H9 (cell line): ENCODE measurements around the gene GHR. TPM values are rescaled to one million over a fixed set of nuclear protein-coding genes. Genes with fewer than 3 reads are reported as not detected.

Experiments
- DNase-seq: peaks from one replicate; pipeline ENCODE4 v3.0.0-alpha.2; 2017
- H2AFZ ChIP-seq: one replicate; pipeline ENCODE4 v1.6.1; 2013; ENCODE audit warnings: mild to moderate bottlenecking, low read length, control low read depth, moderate library complexity
- H2AK5ac ChIP-seq: 2 replicates; pipeline ENCODE4 v1.6.1; 2013; ENCODE audit warnings: low read length, control low read depth, mixed read lengths; ENCODE audit not compliant: insufficient read length
- H2BK120ac ChIP-seq: one replicate; pipeline ENCODE4 v1.6.1; 2013; ENCODE audit warnings: low read depth, mild to moderate bottlenecking, low read length, control low read depth, inconsistent platforms; ENCODE audit not compliant: poor library complexity, severe bottlenecking
- H2BK12ac ChIP-seq: 2 replicates; pipeline ENCODE4 v1.6.1; 2013; ENCODE audit warnings: low read length, control low read depth, mixed read lengths, low read depth; ENCODE audit not compliant: insufficient read length
- H2BK15ac ChIP-seq: 2 replicates; pipeline ENCODE4 v1.6.1; 2013; ENCODE audit warnings: low read depth, low read length, control low read depth
- H2BK20ac ChIP-seq: one replicate; pipeline ENCODE4 v1.6.1; 2013; ENCODE audit warnings: low read depth, mild to moderate bottlenecking, low read length, control low read depth, inconsistent platforms; ENCODE audit not compliant: poor library complexity, severe bottlenecking
- H2BK5ac ChIP-seq: 2 replicates; pipeline ENCODE4 v1.6.1; 2013; ENCODE audit warnings: low read length, control low read depth, mixed read lengths; ENCODE audit not compliant: insufficient read length
- H3K14ac ChIP-seq: 2 replicates; pipeline ENCODE4 v1.6.1; 2013; ENCODE audit warnings: low read length, control low read depth; ENCODE audit not compliant: insufficient read depth
- H3K18ac ChIP-seq: 2 replicates; pipeline ENCODE4 v1.6.1; 2013; ENCODE audit warnings: low read depth, mild to moderate bottlenecking, mixed read lengths, low read length, control low read depth; ENCODE audit not compliant: insufficient read length
- H3K23ac ChIP-seq: 2 replicates; pipeline ENCODE4 v1.6.1; 2013; ENCODE audit warnings: low read length, control low read depth, mixed read lengths, low read depth; ENCODE audit not compliant: insufficient read length
- H3K23me2 ChIP-seq: 2 replicates; pipeline ENCODE4 v1.6.1; 2013; ENCODE audit warnings: low read depth, mild to moderate bottlenecking, mixed read lengths, low read length, control low read depth; ENCODE audit not compliant: insufficient read length, poor library complexity, severe bottlenecking
- H3K27ac ChIP-seq: 2 replicates; pipeline ENCODE4 v1.5.1; 2013; ENCODE audit warnings: low read length, control low read depth, mixed read lengths, low read depth; ENCODE audit not compliant: insufficient read length
- H3K27me3 ChIP-seq: 2 replicates; pipeline ENCODE4 v1.6.1; 2013; ENCODE audit warnings: low read length, control low read depth, inconsistent platforms; ENCODE audit not compliant: insufficient read depth
- H3K4ac ChIP-seq: 2 replicates; pipeline ENCODE4 v1.6.1; 2013; ENCODE audit warnings: low read depth, mild to moderate bottlenecking, control low read depth, inconsistent platforms, low read length, moderate library complexity
- H3K4me1 ChIP-seq: 2 replicates; pipeline ENCODE4 v1.6.1; 2013; ENCODE audit warnings: low read length, control low read depth, inconsistent platforms; ENCODE audit not compliant: insufficient read depth
- H3K4me2 ChIP-seq: 2 replicates; pipeline ENCODE4 v1.6.1; 2013; ENCODE audit warnings: low read length, control low read depth, mixed read lengths; ENCODE audit not compliant: insufficient read length, insufficient read depth
- H3K56ac ChIP-seq: 2 replicates; pipeline ENCODE4 v1.6.1; 2013; ENCODE audit warnings: low read depth, mild to moderate bottlenecking, mixed read lengths, low read length, control low read depth; ENCODE audit not compliant: insufficient read length
- H3K79me1 ChIP-seq: 2 replicates; pipeline ENCODE4 v1.6.1; 2013; ENCODE audit warnings: low read depth, mild to moderate bottlenecking, moderate library complexity, low read length, control low read depth, inconsistent platforms; ENCODE audit not compliant: insufficient read depth, poor library complexity, severe bottlenecking
- H3K79me2 ChIP-seq: 2 replicates; pipeline ENCODE4 v1.6.1; 2013; ENCODE audit warnings: low read length, control low read depth, inconsistent platforms; ENCODE audit not compliant: insufficient read depth
- H3K9ac ChIP-seq: 2 replicates; pipeline ENCODE4 v1.6.1; 2013; ENCODE audit warnings: low read length, control low read depth, mixed read lengths; ENCODE audit not compliant: insufficient read length; ENCODE audit errors: extremely low read depth
- H3K9me3 ChIP-seq: one replicate; pipeline ENCODE4 v1.6.1; 2013; ENCODE audit warnings: low read depth, low read length, inconsistent platforms; ENCODE audit not compliant: control insufficient read depth
- H3T11ph ChIP-seq: one replicate; pipeline ENCODE4 v1.6.1; 2013; ENCODE audit warnings: mild to moderate bottlenecking, low read length, control low read depth, inconsistent platforms
- H4K20me1 ChIP-seq: one replicate; pipeline ENCODE4 v1.6.1; 2013; ENCODE audit not compliant: control insufficient read depth, insufficient read length, insufficient read depth
- H4K5ac ChIP-seq: 2 replicates; pipeline ENCODE4 v1.6.1; 2013; ENCODE audit warnings: low read depth, mild to moderate bottlenecking, mixed read lengths, low read length, control low read depth; ENCODE audit not compliant: insufficient read length
- H4K8ac ChIP-seq: replicated peaks from 2 replicates; pipeline ENCODE4 v1.6.1; 2013; ENCODE audit warnings: low read length, control low read depth, mixed read lengths, low read depth; ENCODE audit not compliant: insufficient read length
- H4K91ac ChIP-seq: 2 replicates; pipeline ENCODE4 v1.6.1; 2013; ENCODE audit warnings: low read depth, mild to moderate bottlenecking, moderate library complexity, mixed read lengths, low read length, control low read depth; ENCODE audit not compliant: insufficient read length
- H3K27ac Mint-ChIP-seq, 3 experiments: 2 replicates in 2 of 3; 3 replicates in 1 of 3; pipeline ENCODE4 v1.8.0; 2020 to 2021; ENCODE audit warnings: mixed read lengths in 3 of 3, mild to moderate bottlenecking in 1 of 3, moderate library complexity in 1 of 3
- H3K27me3 Mint-ChIP-seq: 2 replicates; pipeline ENCODE4 v1.8.0; 2021; ENCODE audit warnings: low read depth, mild to moderate bottlenecking, moderate library complexity, mixed read lengths
- H3K36me3 Mint-ChIP-seq, 3 experiments: 2 replicates in 2 of 3; 3 replicates in 1 of 3; pipeline ENCODE4 v1.8.0; 2020 to 2021; ENCODE audit warnings: low read depth in 3 of 3, mixed read lengths in 3 of 3; ENCODE audit not compliant: insufficient read depth in 1 of 3
- H3K4me1 Mint-ChIP-seq, 2 experiments: 2 replicates each; pipeline ENCODE4 v1.8.0; 2020; ENCODE audit warnings: mixed read lengths in 2 of 2
- H3K4me3 Mint-ChIP-seq, 2 experiments: 2 replicates in 1 of 2; 3 replicates in 1 of 2; pipeline ENCODE4 v1.8.0; 2020 to 2021; ENCODE audit warnings: mild to moderate bottlenecking in 2 of 2, mixed read lengths in 2 of 2, moderate library complexity in 1 of 2
- H3K9me3 Mint-ChIP-seq, 2 experiments: 2 replicates in 1 of 2; 3 replicates in 1 of 2; pipeline ENCODE4 v1.8.0; 2020; ENCODE audit warnings: mild to moderate bottlenecking in 2 of 2, mixed read lengths in 2 of 2, moderate library complexity in 1 of 2
- WGBS: extraction: QIAGEN DNeasy Blood & Tissue Kit; methylation state at CpG from one replicate; pipeline ENCODE4 v1.1.7; 2013; ENCODE audit warnings: missing lambda C conversion rate, low lambda C conversion rate, mixed read lengths; ENCODE audit not compliant: insufficient read length; ENCODE audit errors: extremely low coverage; 5-methylcytosine and 5-hydroxymethylcytosine counted together
- total RNA-seq: library from RNA; stranded (reverse); gene quantifications from 2 replicates; pipeline ENCODE4 v1.2.1, GENCODE V29; 2021
- TF ChIP-seq, protein P1 (sequence below): fragments of 200-600 bp; sonication (generic); conservative IDR thresholded peaks from 3 replicates; pipeline ENCODE4 v1.8.0; 2021; ENCODE audit warnings: antibody characterized with exemption, mild to moderate bottlenecking

GHR gene
- total RNA-seq, 1 experiment from 2014 or later, result 0.20 TPM

GRCh38 chr5:42518595-42519221 lies 95.5 kb downstream of the GHR start:
- no peak overlapping the region for H2AFZ ChIP-seq

More at GRCh38 chr5:42518595-42519221, 95.5 kb downstream of the GHR start:
- no peak overlapping the region for H4K5ac ChIP-seq
- no peak overlapping the region for H2AK5ac ChIP-seq
- no peaks in the 10 kb centered on the region for H3K79me2 ChIP-seq
- Mint-ChIP-seq H3K9me3 (peaks cover 0 to 3% of the 10 kb centered on the region in 2 experiments; a peak in 1 of 5 replicates), H3K27ac (no peak overlapping the region), H3K27me3 (no peaks in the 10 kb centered on the region), H3K36me3 (no peaks in the 10 kb centered on the region; a peak in 1 of 7 replicates), H3K4me1 (peaks cover 6 to 7% of the 10 kb centered on the region in 2 experiments), H3K4me3 (no peak overlapping the region)
- no peak overlapping the region for H3K18ac ChIP-seq
- no peak overlapping the region for H3K27ac ChIP-seq
- no peak overlapping the region for H3T11ph ChIP-seq
- TF ChIP-seq, protein P1, sequence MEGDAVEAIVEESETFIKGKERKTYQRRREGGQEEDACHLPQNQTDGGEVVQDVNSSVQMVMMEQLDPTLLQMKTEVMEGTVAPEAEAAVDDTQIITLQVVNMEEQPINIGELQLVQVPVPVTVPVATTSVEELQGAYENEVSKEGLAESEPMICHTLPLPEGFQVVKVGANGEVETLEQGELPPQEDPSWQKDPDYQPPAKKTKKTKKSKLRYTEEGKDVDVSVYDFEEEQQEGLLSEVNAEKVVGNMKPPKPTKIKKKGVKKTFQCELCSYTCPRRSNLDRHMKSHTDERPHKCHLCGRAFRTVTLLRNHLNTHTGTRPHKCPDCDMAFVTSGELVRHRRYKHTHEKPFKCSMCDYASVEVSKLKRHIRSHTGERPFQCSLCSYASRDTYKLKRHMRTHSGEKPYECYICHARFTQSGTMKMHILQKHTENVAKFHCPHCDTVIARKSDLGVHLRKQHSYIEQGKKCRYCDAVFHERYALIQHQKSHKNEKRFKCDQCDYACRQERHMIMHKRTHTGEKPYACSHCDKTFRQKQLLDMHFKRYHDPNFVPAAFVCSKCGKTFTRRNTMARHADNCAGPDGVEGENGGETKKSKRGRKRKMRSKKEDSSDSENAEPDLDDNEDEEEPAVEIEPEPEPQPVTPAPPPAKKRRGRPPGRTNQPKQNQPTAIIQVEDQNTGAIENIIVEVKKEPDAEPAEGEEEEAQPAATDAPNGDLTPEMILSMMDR, result no peak
- no peaks in the 10 kb centered on the region for H3K79me1 ChIP-seq
- H2BK120ac ChIP-seq, result no peak overlapping the region
- H3K4ac ChIP-seq, result no peak overlapping the region
- H2BK15ac ChIP-seq, result no peak overlapping the region
- no peak overlapping the region for H3K14ac ChIP-seq
- WGBS, result no CpG with 5 or more reads among the region's 8 CpGs
- H2BK12ac ChIP-seq, result no peak overlapping the region
- no peak overlapping the region for H3K9ac ChIP-seq
- H4K8ac ChIP-seq, result no peak overlapping the region
- H3K27me3 ChIP-seq, result no peaks in the 10 kb centered on the region
- no peak overlapping the region for H4K91ac ChIP-seq
- no peak overlapping the region for H2BK5ac ChIP-seq
- no peak overlapping the region for H3K4me2 ChIP-seq
- no peaks in the 10 kb centered on the region for H4K20me1 ChIP-seq
- H3K4me1 ChIP-seq, result no peaks in the 10 kb centered on the region
- no peak overlapping the region for H3K56ac ChIP-seq
- no peak overlapping the region for H3K23ac ChIP-seq
- H3K9me3 ChIP-seq, result no peaks in the 10 kb centered on the region
- H3K23me2 ChIP-seq, result no peaks in the 10 kb centered on the region
- no peak overlapping the region for H2BK20ac ChIP-seq
- no peak for DNase-seq
